ENCODE data around the gene RAB3A. TPM values are rescaled to one million over a fixed set of nuclear protein-coding genes. Genes with fewer than 3 reads are reported as not detected.
"Not testable (repeated sequence)": the region's sequence is repeated elsewhere in the genome, so short reads cannot be mapped to it uniquely, and the experiment has no call there.

Gene RAB3A
- total RNA-seq, 1 experiment from 2014 or later, result 4.0 TPM

GRCh38 chr19:18214779-18215433 is 11.1 kb upstream of the RAB3A start:
- Histone ChIP-seq H3K27ac (no peak overlapping the region), H4K20me1 (ENCODE audit: insufficient read depth) (no peaks in the 10 kb centered on the region), H3K9me3 (ENCODE audit: insufficient read depth, low read depth) (no peaks in the 10 kb centered on the region), H3K4me3 (no peak overlapping the region), H3F3A (ENCODE audit: insufficient read depth, low read depth) (peaks cover 24% of the 10 kb centered on the region; the same call in 1 of the 2 replicates), H3K4me2 (peak overlapping the region; percentile 39), H3K79me2 (ENCODE audit: low read depth) (no peaks in the 10 kb centered on the region), H2AFZ (no peak overlapping the region), H3K4me1 (replicated peaks; ENCODE audit: insufficient read depth) (peaks cover 12% of the 10 kb centered on the region), H3K27me3 (ENCODE audit: insufficient read depth, low read depth) (no peaks in the 10 kb centered on the region), H3K36me3 (ENCODE audit: low read depth) (no peaks in the 10 kb centered on the region), H3K9me2 (ENCODE audit: insufficient read depth) (no peaks in the 10 kb centered on the region)
- BruUV-seq (replicated peaks), result no TSS peak
- intact Hi-C loops (cut with micrococcal nuclease; ENCODE audit: unreplicated experiment), result no loop called here
- ChIA-PET POLR2A (ENCODE audit: unreplicated experiment) (no interaction called here), CTCF (interaction anchor here (0.6 kb wide), 1 partner anchor 124 kb away, joined by 5 read pairs; no protein-coding TSS in a partner anchor)
- no peak for TF ChIP-seq CTCF (conservative IDR thresholded peaks at IDR 0.05)
- no peak for TF ChIP-seq EZH2 (IDR thresholded peaks at IDR 0.05; ENCODE audit: low read depth)
- DNase-seq, result peak; percentile 23 to 53

- Histone ChIP-seq H2AFZ (no peak overlapping the region), H3K27me3 (ENCODE audit: insufficient read depth, low read depth) (no peaks in the 10 kb centered on the region), H4K20me1 (ENCODE audit: insufficient read depth) (no peaks in the 10 kb centered on the region), H3K4me1 (replicated peaks; ENCODE audit: insufficient read depth) (peaks cover 12% of the 10 kb centered on the region), H3K4me3 (no peak overlapping the region), H3K36me3 (ENCODE audit: low read depth) (no peaks in the 10 kb centered on the region), H3K27ac (no peak overlapping the region), H3K4me2 (no peak overlapping the region), H3K9me3 (ENCODE audit: insufficient read depth, low read depth) (no peaks in the 10 kb centered on the region), H3K9me2 (ENCODE audit: insufficient read depth) (no peaks in the 10 kb centered on the region), H3F3A (ENCODE audit: insufficient read depth, low read depth) (peaks cover 29% of the 10 kb centered on the region; the same call in 1 of the 2 replicates), H3K79me2 (ENCODE audit: low read depth) (no peaks in the 10 kb centered on the region)
- no peak for TF ChIP-seq EZH2 (IDR thresholded peaks at IDR 0.05; ENCODE audit: low read depth)
- no peak for TF ChIP-seq CTCF (conservative IDR thresholded peaks at IDR 0.05)
- intact Hi-C loops (cut with micrococcal nuclease; ENCODE audit: unreplicated experiment), result no loop called here
- no TSS peak for BruUV-seq (replicated peaks)
- ChIA-PET POLR2A (ENCODE audit: unreplicated experiment) (interaction anchor here (0.6 kb wide), 1 partner anchor 203 kb away, joined by 10 read pairs; the partner anchor contains the start of gene ARRDC2), CTCF (no interaction called here)
- no peak for DNase-seq
Measured at GRCh38 chr19:18211683-18212082, 7.8 kb upstream of the RAB3A start.

GRCh38 chr19:18209912-18210311 is 6.1 kb upstream of the RAB3A start:
- intact Hi-C loops (cut with micrococcal nuclease; ENCODE audit: unreplicated experiment); H3K9me2 ChIP-seq (ENCODE audit: insufficient read depth); H3K4me2 ChIP-seq; H3K9me3 ChIP-seq (ENCODE audit: insufficient read depth, low read depth); H3K27ac ChIP-seq; H2AFZ ChIP-seq; H3K79me2 ChIP-seq (ENCODE audit: low read depth); POLR2A ChIA-PET (ENCODE audit: unreplicated experiment); H3K36me3 ChIP-seq (ENCODE audit: low read depth); H4K20me1 ChIP-seq (ENCODE audit: insufficient read depth); H3K27me3 ChIP-seq (ENCODE audit: insufficient read depth, low read depth); DNase-seq; H3K4me3 ChIP-seq; CTCF ChIA-PET; BruUV-seq (replicated peaks): not testable (repeated sequence)
- Histone ChIP-seq H3K4me1 (replicated peaks; ENCODE audit: insufficient read depth) (peaks cover 10% of the 10 kb centered on the region), H3F3A (ENCODE audit: insufficient read depth, low read depth) (peaks cover 27% of the 10 kb centered on the region; the same call in 1 of the 2 replicates)
